Endothelial cell of umbilical vein (primary cell): Measurements from ENCODE around the gene SLC19A1. TPM values are rescaled to one million over a fixed set of nuclear protein-coding genes. Genes with fewer than 3 reads are reported as not detected.

ENCODE experiments used
- BruUV-seq: library from RNA; stranded (reverse); fragments of 400-500 nt; replicated peaks from 2 replicates; lab custom pipeline; 2021; lab: Mats Ljungman, UMichigan
- CTCF ChIA-PET: fragments of 300-600, 350-600 bp; sonication (Branson Sonifier 250); formaldehyde crosslinking; loops from one replicate; lab custom pipeline; 2021; ENCODE audit warnings: antibody characterized with exemption, inconsistent platforms; lab: Charles Lee
- POLR2A ChIA-PET: fragments of 300-600, 350-600 bp; sonication (Branson Sonifier 250); formaldehyde crosslinking; loops from one replicate; lab custom pipeline; 2021; ENCODE audit warnings: antibody characterized with exemption, inconsistent platforms; lab: Charles Lee
- DNase-seq: peaks from one replicate; pipeline ENCODE4 v3.0.0-alpha.2; 2011; ENCODE audit warnings: low read depth, low spot score
- FAIRE-seq: peaks from 2 replicates; lab custom pipeline; 2011; peaks lifted over from hg19 to GRCh38; lab: Jason Lieb, UNC
- H2AFZ ChIP-seq: 2 replicates; pipeline ENCODE4 v1.6.0; 2012; ENCODE audit warnings: low read depth, low read length, control low read depth, inconsistent platforms
- H3K27ac ChIP-seq: 2 replicates; pipeline ENCODE4 v1.5.1; 2011; ENCODE audit warnings: low read depth, mild to moderate bottlenecking, control low read depth, low read length, moderate library complexity; ENCODE audit not compliant: insufficient read depth
- H3K27me3 ChIP-seq, 2 experiments: 2 replicates each; pipeline versions ENCODE4 v1.6.0 to v1.6.1; 2011; ENCODE audit warnings: low read length in 2 of 2, mixed read lengths in 1 of 2; ENCODE audit not compliant: control insufficient read depth in 2 of 2, insufficient read depth in 2 of 2
- H3K36me3 ChIP-seq, 2 experiments: 2 replicates in 1 of 2; 3 replicates in 1 of 2; pipeline ENCODE4 v1.5.1; 2011; ENCODE audit warnings: low read length in 2 of 2, mild to moderate bottlenecking in 1 of 2, moderate library complexity in 1 of 2; ENCODE audit not compliant: control insufficient read depth in 2 of 2, insufficient read depth in 2 of 2; ENCODE audit errors: extremely low read depth in 1 of 2
- H3K4me1 ChIP-seq: 3 replicates; pipeline ENCODE4 v1.5.1; 2011; ENCODE audit warnings: mild to moderate bottlenecking, low read length; ENCODE audit not compliant: control insufficient read depth, insufficient read depth; ENCODE audit errors: extremely low read depth
- H3K4me2 ChIP-seq: 2 replicates; pipeline ENCODE4 v1.6.1; 2011; ENCODE audit warnings: low read length, control low read depth, mixed read lengths; ENCODE audit not compliant: insufficient read depth
- H3K4me3 ChIP-seq, 3 experiments: fragments of 200-600 bp in 1 of 3; sonication (generic), shearing (Covaris generic) in 1 of 3; replicated peaks in 1 of 3; 2 replicates each; pipeline ENCODE4 v1.5.1; 2011 to 2016; ENCODE audit warnings: control low read depth in 3 of 3, low read length in 3 of 3, mild to moderate bottlenecking in 2 of 3, inconsistent platforms in 1 of 3, low read depth in 1 of 3, moderate library complexity in 1 of 3; ENCODE audit not compliant: insufficient read depth in 1 of 3
- H3K79me2 ChIP-seq: 2 replicates; pipeline ENCODE4 v1.6.0; 2012; ENCODE audit warnings: low read length, inconsistent platforms; ENCODE audit not compliant: control insufficient read depth, insufficient read depth
- H3K9ac ChIP-seq: replicated peaks from 2 replicates; pipeline ENCODE3; 2011; ENCODE audit warnings: low read length, control low read depth; ENCODE audit not compliant: insufficient read depth; ENCODE audit errors: extremely low read depth
- H3K9me1 ChIP-seq: replicated peaks from 3 replicates; pipeline ENCODE4 v1.6.0; 2011; ENCODE audit warnings: mild to moderate bottlenecking, low read length; ENCODE audit not compliant: control insufficient read depth, insufficient read depth; ENCODE audit errors: extremely low read depth
- H3K9me3 ChIP-seq: replicated peaks from 2 replicates; pipeline ENCODE4 v1.5.1; 2012; ENCODE audit warnings: low read length, inconsistent platforms; ENCODE audit not compliant: control insufficient read depth, insufficient read depth
- H4K20me1 ChIP-seq: replicated peaks from 2 replicates; pipeline ENCODE3; 2011; ENCODE audit warnings: mild to moderate bottlenecking, low read length; ENCODE audit not compliant: control insufficient read depth, insufficient read depth; ENCODE audit errors: extremely low read depth
- EZH2 ChIP-seq: IDR thresholded peaks from 2 replicates; pipeline ENCODE4 v1.6.1; 2012; ENCODE audit warnings: borderline replicate concordance, low read depth, mild to moderate bottlenecking, moderate library complexity, low read length, inconsistent platforms; ENCODE audit not compliant: severe bottlenecking
- FOS ChIP-seq: IDR thresholded peaks from 2 replicates; pipeline ENCODE4 v1.6.1; 2011; ENCODE audit warnings: mild to moderate bottlenecking, low read length, moderate library complexity, borderline replicate concordance; ENCODE audit not compliant: insufficient read depth
- GATA2 ChIP-seq: IDR thresholded peaks from 2 replicates; pipeline ENCODE4 v1.7.0; 2011; ENCODE audit warnings: low read depth, mild to moderate bottlenecking, moderate library complexity, mixed read lengths, low read length; ENCODE audit not compliant: insufficient read length, insufficient read depth
- MYC ChIP-seq: IDR thresholded peaks from one replicate; pipeline ENCODE4 v1.6.1; 2011; ENCODE audit warnings: mild to moderate bottlenecking, low read depth, low read length
- POLR2A ChIP-seq: IDR thresholded peaks from 2 replicates; pipeline ENCODE4 v1.6.1; 2012; ENCODE audit warnings: low read depth, mild to moderate bottlenecking, control low read depth, low read length
- POLR2AphosphoS5 ChIP-seq: IDR thresholded peaks from 2 replicates; pipeline ENCODE4 v1.6.1; 2012; ENCODE audit warnings: low read depth, mild to moderate bottlenecking, control low read depth, low read length, moderate library complexity; ENCODE audit not compliant: insufficient read depth
- dilution Hi-C: fragments of 300-500 bp; cut with MboI; formaldehyde crosslinking; loops from one replicate; pipeline ENCODE4 v1.15.0; 2019; ENCODE audit warnings: low sequenced_read_pairs; ENCODE audit not compliant: extremely low pct_ligation_motif_present
- intact Hi-C: fragments of 100-400 bp; cut with micrococcal nuclease; formaldehyde crosslinking; loops from one replicate; pipeline ENCODE4 v1.10.0; 2022
- polyA plus RNA-seq, 4 experiments: library from polyadenylated mRNA; depleted of rRNA in 3 of 4; stranded (reverse) in 3 of 4; unstranded in 1 of 4; fragments of >200 nt; gene quantifications; 2 replicates each; pipeline versions ENCODE4 v1.2.1 to v1.2.3, GENCODE V29; 2011 to 2012; ENCODE audit warnings: missing spikeins in 1 of 4
- total RNA-seq: library from RNA; stranded (reverse); gene quantifications from 2 replicates; pipeline ENCODE4 v1.2.3, GENCODE V29; 2021

Gene SLC19A1
- total and polyA plus RNA-seq, 2 donors (not counting 3 experiments of a cell fraction or from before 2014, with no cell fraction given): 36.3 to 54.6 TPM

GRCh38 chr21:45540601-45540970 is 1.7 kb downstream of the SLC19A1 start:
- Histone ChIP-seq H3K9me1 (no peaks in the 10 kb centered on the region), H4K20me1 (no peaks in the 10 kb centered on the region), H3K36me3 (peaks cover 0 to under 1% of the 10 kb centered on the region in 2 experiments), H3K9me3 (no peaks in the 10 kb centered on the region), H3K9ac (no peak overlapping the region), H3K79me2 (peaks cover 47% of the 10 kb centered on the region), H3K27me3 (no peaks in the 10 kb centered on the region), H3K4me3 (no peak overlapping the region), H3K4me2 (peak overlapping the region; percentile 81), H3K4me1 (peaks cover 9% of the 10 kb centered on the region), H3K27ac (no peak overlapping the region), H2AFZ (no peak overlapping the region)
- TF ChIP-seq POLR2A: no peak
- TF ChIP-seq GATA2: no peak
- no peak for TF ChIP-seq POLR2AphosphoS5
- no peak for DNase-seq
- intact Hi-C loops: no loop called here
- dilution Hi-C loops: no loop called here
- no TSS peak for BruUV-seq
- no peak for FAIRE-seq
- ChIA-PET CTCF (interaction anchor here (1.3 kb wide), 1 partner anchor 400 kb away, joined by 3 read pairs; no protein-coding TSS in a partner anchor), POLR2A (no interaction called here)

- H3K4me2 ChIP-seq: no peak overlapping the region
- no peak for TF ChIP-seq EZH2
- TF ChIP-seq FOS: no peak
- TF ChIP-seq POLR2A: no peak
- TF ChIP-seq MYC: no peak
- POLR2A ChIA-PET: no interaction called here
- BruUV-seq: no TSS peak
- no peak for DNase-seq
- no peak overlapping the region for H3K4me3 ChIP-seq
- FAIRE-seq: no peak
- no peaks in the 10 kb centered on the region for H3K9me3 ChIP-seq
- H2AFZ ChIP-seq: no peak overlapping the region
- no peaks in the 10 kb centered on the region for H4K20me1 ChIP-seq
- dilution Hi-C loops (no loop called here), intact Hi-C loops (loop anchor here (10.0 kb wide), 1 partner anchor 65 kb away; no protein-coding TSS in a partner anchor)
- H3K4me1 ChIP-seq: peaks cover 10% of the 10 kb centered on the region
- peaks cover 51% of the 10 kb centered on the region for H3K79me2 ChIP-seq
- H3K27me3 ChIP-seq: no peaks in the 10 kb centered on the region
- no peak overlapping the region for H3K27ac ChIP-seq
- H3K36me3 ChIP-seq: peaks cover 0 to 2% of the 10 kb centered on the region in 2 experiments
- no peak overlapping the region for H3K9ac ChIP-seq
- no peaks in the 10 kb centered on the region for H3K9me1 ChIP-seq
- CTCF ChIA-PET: no interaction called here
These were observed 2.2 kb downstream of the SLC19A1 start for GRCh38 chr21:45539796-45540600.
